ENCODE data around the gene SERPINH1. TPM values are rescaled to one million over a fixed set of nuclear protein-coding genes. Genes with fewer than 3 reads are reported as not detected.
A peak's percentile ranks its signal among the peaks of the same experiment; 100 is the strongest.

The SERPINH1 gene
- total RNA-seq, 1 experiment from 2014 or later, result 818 TPM

DNA sequence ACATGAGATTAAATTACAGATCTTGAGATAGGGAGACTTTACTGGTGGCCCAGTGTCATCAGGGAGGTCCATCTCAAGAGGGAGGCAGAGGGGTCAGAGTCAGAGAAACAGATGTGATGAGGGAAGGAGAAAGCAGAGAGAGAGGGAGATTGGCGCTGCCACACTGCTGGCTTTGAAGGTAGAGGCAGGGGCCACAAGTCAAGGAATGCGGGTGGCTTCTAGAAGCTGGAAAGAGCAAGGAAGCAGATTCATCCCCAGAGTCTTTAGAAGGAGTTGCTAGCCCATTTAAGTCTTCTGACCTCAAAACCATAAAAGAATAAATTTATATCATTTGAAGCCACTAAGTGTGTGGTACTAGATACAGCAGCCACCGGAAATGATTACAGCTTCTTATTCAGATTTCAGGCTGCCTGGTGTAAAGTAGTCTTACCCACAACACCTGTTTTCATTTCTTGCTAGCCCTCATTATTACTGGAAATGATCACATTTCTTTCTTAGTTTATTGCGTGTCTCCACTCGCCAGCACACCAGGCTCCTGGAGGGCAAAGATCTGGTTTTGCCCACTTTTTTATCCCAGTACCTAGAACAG is 12.6 kb upstream of the SERPINH1 start:
- no peak for DNase-seq (ENCODE audit: low spot score)
- in situ Hi-C loops (cut with HindIII; ENCODE audit: low sequenced_read_pairs), result no loop called here

DNA sequence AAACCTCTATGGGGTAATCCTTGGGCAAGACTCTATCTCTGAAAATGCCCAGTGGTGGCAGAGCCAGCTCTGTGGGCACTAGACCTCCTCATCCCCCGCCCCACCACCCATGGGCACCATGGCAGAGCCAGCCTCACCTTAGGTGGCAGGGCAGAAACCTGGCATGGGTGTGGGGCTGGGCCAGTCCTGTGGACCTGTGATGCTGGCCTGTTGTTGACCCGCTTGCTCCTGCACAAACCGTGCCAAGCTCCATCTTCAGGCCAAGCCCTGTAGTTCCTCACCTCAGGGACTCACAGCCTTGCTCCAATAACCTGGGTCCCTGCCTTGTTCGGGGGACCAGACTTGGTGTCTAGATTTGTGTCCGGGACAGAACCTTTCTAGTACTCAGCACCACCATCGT is 8.9 kb upstream of the SERPINH1 start:
- in situ Hi-C loops (cut with HindIII; ENCODE audit: low sequenced_read_pairs), result no loop called here
- DNase-seq (ENCODE audit: low spot score), result no peak

DNA sequence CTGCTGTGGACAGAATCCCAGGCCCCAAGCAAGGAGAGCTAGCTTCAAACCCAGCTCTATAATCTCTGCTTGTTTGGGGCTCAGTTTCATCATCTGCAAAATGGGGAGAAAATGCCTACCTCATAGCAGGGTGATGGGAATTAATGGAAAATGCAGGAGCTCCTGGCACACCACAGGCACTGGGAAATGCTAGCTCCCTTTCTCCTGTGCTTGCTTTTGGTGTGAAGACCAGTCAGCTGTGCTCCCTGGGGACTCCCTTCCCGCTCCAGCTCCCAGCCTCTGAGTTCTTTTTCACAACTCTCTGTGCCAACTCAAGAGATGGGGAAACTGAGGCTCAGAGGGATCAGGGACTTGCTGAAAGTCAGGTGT is 8.2 kb upstream of the SERPINH1 start:
- in situ Hi-C loops (cut with HindIII; ENCODE audit: low sequenced_read_pairs), result no loop called here
- DNase-seq (ENCODE audit: low spot score), result no peak

DNA sequence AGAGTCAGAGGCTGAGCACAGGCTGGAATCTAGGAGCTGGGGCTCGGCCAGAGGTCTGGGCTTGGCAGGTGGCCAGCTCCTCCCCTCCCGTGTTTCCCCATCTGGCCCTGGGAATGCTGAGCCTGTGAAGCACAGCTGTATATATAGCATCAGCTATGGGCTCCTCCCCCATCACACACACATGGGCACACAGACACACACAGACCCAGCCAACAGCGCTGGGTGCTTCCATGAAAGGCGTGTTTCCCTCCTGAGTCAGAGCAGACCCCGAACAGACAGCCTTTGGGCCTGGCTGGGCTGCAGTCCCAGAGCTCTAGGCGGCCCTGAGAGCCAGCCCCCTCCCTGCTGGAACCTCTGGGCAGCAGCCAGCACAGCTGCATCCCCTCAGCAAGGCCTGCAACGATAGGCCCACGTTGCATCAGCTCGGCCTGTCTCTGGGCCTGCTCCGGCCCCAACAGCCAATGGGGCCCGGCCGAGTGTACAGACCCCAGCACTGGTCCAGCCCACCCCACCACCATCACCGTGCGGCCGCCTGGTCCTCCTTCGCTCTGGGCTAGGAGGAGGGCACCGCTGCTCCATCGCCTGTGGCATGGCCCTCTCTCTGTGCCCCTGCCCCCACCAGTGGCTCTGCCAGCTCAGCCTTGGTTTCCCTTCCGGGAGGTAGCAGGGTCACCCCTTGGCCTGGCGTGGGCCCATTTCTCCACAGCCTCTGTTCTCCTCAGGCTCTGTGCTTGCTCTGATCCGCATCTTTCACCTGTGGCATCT is 7.6 kb upstream of the SERPINH1 start:
- DNase-seq (ENCODE audit: low spot score), result peak; percentile 53
- in situ Hi-C loops (cut with HindIII; ENCODE audit: low sequenced_read_pairs), result no loop called here

DNA sequence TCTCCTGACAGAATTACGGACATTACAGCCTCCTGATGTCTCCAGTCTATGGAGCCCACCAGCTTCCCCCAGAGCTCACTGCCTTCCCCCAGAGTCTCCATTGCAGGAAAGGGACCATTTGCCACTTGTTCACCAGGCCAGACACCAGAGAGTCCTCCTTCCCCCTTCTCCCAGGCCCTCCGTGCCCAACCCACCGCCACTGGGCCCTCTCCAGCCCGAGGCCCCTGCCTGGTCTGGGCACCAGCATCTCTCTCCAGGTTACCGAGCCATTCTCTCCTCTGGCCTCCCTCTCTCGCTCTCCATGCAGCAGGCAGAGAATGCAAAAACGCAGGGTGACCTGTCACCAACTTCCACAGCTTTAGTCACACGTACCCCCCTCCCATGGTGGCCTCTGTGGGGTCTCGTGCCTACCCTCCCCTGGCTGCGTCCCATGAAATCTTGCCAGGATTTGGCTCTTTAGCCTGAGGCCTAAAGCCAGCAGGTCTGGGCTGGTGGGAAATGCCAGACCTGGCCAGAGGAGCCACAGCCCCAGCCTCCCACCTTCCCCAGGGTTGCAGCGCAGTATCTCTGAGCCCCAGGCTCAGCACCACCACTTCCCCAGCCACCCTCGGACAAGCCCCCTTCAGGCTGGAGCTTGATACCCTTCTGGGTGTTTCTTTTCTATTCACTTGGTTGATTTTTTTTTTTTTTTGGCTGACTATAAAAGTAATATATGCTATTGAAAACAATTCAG is 6.8 kb upstream of the SERPINH1 start:
- in situ Hi-C loops (cut with HindIII; ENCODE audit: low sequenced_read_pairs), result no loop called here
- DNase-seq (ENCODE audit: low spot score), result no peak

DNA sequence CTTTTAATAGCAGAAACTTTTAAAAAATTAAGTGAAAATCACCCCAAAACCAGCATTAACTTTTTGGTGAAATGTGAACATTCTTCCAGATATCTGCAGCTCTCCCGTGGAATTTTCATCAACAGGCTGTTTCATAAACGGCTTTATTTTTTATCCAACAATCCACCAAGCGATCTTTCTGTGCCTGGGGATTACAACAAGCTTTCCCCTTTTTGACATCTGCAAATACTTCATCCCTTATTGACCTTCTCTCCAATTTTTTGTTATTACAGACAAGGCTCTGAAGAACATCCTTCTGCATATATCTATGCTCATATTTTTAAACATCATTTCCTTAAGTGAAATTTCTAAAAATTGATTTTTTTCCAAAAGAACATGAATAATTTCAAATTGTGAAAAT is 5.8 kb upstream of the SERPINH1 start:
- no peak for DNase-seq (ENCODE audit: low spot score)
- in situ Hi-C loops (cut with HindIII; ENCODE audit: low sequenced_read_pairs), result no loop called here

DNA sequence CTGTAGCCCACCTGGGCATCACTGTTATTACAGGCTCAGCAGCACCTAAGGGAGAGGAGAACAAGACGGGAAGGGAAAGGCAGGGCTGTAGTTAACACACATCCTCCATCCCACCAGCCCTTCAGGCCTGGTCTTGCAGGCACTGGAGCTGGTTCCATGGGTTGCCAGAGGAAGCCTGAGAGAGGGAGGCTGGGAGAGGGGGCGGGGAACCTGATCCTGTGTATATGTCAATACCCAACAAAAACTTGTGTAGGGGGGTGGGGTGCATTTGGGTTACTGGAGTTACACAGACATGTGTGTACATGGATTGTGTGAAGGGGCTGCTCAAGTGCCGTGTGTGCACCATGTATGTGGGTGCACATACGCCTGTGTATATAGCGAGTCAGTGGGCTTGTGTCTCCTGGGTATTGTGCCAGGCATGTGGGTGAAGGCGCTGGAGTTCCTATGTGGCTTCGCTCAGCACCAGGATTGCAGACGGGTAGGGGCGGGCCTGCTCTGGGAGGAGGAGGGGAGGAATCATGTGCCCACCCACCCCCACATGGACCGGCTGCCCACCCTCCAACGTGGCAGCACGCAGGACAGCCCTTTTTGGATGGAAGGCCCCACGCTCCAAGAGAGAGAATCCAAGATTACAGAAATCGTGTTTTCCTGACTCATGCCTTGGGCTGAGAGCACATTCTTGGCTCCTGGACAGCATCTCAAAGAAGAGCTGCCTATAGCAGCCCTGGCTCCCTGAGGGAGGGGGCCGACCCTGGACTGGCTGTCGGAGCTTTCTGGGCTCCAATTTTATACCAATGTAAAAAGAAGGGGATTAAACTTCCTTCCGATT is 4.2 kb upstream of the SERPINH1 start:
- in situ Hi-C loops (cut with HindIII; ENCODE audit: low sequenced_read_pairs), result no loop called here
- DNase-seq (ENCODE audit: low spot score), result no peak

DNA sequence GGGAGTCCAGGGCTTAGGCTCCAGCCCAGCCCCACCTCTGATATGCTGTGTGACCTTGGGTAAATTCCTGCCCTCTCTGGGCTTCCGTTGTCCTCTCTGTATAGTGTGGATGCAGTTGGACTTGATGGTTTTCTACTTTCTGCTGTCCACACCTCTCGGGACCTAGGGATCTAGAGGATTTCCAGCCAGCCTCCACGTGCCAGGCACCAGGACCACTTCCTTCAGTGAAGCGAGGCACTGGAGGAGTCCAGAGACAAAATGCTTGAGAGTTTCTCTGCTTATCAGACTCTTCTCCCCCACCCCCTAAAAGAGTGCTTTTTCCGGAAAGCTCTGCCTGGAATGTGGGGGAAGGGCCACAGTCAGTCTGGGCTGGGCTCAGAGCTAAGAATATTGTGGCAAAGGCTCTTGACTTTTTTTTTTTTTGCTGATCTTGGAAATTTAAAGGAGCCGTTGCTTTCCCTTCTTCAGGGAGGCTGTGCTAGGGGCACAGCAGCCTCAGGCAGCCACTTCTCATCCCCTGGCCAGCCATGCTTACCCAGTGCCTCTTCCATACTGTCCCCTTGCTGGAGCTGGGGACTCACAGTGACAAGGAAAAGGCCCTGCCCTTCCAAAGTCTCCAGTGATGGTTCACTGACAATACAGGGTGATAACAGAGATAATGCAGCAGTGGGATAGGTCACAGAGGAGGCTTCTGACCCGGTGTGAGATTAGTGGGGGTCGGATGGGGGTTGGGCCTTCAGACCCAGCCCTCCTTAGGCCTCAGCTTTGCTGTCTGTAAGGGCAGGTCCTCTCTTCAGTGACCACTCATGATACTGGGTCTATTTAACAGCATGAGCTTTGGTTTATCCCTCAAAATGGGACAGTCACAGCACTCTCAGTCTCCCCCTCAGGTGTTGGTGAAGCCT is 2.9 kb upstream of the SERPINH1 start:
- in situ Hi-C loops (cut with HindIII; ENCODE audit: low sequenced_read_pairs), result no loop called here
- DNase-seq (ENCODE audit: low spot score), result peak; percentile 46

DNA sequence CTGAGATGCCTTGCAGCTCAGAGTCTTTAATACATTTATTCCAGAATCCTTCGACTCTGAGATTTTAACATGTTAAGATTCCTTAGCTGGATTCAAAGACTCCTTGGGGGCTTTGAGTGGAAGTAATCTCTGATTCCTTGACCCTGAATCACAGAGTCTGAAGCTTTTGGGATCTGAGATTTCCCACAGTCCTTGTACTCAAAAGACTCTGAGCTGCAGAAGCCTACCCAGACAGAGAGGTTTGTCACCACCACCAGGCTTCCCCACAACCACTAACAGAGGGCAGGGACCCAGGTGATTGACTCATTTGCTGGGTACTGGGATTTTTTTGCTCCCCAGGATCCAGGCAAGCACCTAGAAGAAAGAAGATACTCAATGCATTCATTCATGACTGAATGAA is 1.4 kb upstream of the SERPINH1 start:
- DNase-seq (ENCODE audit: low spot score), result no peak
- in situ Hi-C loops (cut with HindIII; ENCODE audit: low sequenced_read_pairs), result no loop called here

DNA sequence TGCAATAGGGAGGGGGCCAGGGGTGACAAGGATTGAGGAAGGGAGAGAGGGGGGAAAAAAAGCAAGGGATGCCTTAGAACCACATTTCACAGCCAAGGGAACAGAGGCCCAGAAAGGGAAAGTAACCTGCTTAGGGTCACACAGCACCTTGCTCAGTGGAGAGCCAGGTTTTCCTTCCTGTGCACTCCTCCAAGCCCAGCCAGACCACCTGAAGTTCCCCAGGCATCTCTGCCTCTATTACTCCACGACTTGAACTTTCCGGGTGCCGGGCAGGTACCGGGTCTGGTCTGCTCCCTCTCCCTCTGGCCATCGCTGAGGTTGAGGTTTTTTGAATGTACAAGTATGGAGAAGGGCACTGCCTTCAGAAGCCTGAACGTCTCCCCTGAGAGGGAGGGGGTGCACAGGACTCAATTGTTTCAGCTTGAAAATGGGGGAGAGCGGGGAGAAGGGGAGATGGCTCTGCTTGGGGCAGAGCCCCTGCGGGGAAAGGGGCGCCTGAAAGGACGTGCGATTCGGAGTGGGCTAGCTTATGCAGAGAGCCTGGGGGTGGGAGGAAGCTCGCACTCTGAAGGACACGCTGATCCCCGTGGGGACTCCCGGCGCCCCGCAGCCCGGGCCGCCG is 516 bp upstream of the SERPINH1 start:
- in situ Hi-C loops (cut with HindIII; ENCODE audit: low sequenced_read_pairs), result no loop called here
- no peak for DNase-seq (ENCODE audit: low spot score)

DNA sequence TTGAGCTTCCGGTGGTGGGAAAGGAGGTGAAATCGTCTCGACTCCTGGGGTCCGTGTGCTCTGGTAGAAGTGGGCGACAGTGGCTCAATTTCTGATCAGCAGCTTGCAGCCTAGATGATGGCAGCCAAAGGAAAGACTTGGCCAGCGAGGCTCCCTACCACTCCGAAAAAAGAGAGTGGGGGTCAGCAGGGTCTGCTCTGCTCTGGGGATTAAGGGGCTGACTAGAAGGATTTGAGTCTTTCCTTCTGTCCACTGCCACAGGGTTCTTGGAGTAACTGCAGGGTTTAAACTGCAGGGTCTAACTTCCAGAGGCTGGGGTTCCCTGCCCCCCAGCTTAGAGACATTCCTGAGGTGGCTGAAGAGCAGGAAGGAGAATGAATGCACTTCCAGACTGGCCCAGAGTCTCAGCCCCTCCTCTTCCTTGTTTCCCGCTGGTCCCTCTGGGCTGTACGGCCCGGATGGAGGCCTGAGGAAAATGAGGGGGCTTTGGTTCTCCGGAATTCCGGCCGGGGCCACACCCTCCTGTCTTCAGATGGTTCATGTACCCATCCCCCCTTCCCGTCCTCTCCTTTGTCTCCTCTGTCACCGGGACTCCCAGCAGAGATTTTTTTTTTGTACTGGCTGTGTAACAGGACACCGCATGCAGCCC is 907 bp downstream of the SERPINH1 start:
- no peak for DNase-seq (ENCODE audit: low spot score)
- in situ Hi-C loops (cut with HindIII; ENCODE audit: low sequenced_read_pairs), result no loop called here

DNA sequence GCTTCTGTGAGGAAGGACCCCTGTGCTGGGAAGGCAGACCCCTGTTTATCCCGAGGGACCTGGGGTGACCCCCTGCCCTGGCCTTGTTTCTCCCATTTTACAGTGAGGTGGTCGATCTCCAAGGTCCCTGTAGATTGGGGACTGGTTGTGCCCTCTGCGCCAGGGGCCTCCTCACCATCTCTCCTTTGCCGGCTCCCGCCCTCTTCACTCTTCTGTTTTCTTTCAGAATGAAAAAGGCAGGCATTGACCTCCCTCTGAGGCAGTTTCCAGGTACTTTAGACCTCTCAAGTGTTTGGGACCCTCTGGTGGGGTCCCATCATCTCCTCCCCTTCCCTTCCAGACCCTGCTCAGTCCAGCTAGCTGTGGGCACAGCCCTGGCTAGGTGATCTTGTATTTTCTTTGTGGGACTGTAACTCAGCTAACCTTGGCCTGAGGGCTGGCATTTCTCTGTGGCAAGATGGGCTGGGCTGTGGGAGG is 1.5 kb downstream of the SERPINH1 start:
- in situ Hi-C loops (cut with HindIII; ENCODE audit: low sequenced_read_pairs), result no loop called here
- no peak for DNase-seq (ENCODE audit: low spot score)

DNA sequence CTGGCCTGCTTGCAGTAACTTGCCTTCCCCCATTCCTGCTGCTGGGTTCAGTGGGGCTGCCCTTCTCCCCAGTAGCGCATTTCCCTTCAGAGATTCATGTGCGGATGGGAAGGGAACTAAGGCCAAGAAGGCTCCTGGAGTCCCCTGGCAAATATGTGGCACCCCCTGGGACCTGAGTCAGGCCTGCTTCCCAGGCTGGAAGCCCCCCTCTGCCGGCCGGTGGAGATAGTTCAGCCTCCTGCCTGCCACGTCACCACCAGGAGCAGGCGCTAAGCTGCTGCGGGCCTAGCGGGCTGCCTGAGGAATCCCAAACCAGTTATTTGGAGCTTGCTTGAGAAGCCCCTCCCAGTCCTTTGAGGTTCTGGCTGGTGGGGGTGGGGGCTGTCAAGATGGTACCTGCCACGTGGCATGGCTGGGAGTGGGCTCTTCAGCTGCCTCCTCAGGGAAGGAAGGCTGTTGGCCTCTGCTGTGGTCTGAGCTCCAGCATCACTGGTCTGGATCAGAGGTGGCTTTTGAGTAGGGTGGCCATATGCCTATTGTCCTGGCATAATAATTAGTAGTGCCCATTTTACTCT is 2.0 kb downstream of the SERPINH1 start:
- in situ Hi-C loops (cut with HindIII; ENCODE audit: low sequenced_read_pairs), result no loop called here

DNA sequence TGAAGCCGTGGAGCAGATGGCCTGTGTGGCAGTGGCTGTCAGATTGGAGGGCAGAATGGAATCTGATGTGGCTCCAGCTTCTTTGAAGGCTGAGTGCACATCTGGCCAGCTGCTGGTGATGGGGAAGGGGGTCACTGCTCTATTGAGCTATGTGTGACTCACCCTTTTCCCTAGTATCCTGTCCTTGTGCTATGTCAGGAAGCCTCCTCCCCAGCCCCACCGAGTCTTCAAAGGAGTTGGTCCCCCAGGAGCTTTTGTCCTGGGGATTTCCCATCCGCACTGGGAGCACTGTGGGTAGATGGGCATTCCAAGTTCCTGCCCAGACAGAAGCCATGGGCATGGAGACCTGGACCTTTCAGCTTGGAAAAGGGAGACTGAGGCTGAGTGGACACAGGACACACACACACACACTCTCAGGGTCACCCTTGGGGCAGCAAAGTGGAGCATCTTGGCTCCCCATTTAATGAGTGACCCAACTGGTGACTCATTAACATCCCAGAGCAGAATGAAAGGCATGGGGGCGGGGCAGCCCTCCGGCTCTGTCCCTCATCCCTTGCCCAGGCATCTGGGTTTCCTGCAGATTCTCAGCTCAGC is 3.3 kb downstream of the SERPINH1 start:
- no peak for DNase-seq (ENCODE audit: low spot score)

More for the DNA sequence above, 2.0 kb downstream of the SERPINH1 start:
- DNase-seq (ENCODE audit: low spot score), result no peak

DNA sequence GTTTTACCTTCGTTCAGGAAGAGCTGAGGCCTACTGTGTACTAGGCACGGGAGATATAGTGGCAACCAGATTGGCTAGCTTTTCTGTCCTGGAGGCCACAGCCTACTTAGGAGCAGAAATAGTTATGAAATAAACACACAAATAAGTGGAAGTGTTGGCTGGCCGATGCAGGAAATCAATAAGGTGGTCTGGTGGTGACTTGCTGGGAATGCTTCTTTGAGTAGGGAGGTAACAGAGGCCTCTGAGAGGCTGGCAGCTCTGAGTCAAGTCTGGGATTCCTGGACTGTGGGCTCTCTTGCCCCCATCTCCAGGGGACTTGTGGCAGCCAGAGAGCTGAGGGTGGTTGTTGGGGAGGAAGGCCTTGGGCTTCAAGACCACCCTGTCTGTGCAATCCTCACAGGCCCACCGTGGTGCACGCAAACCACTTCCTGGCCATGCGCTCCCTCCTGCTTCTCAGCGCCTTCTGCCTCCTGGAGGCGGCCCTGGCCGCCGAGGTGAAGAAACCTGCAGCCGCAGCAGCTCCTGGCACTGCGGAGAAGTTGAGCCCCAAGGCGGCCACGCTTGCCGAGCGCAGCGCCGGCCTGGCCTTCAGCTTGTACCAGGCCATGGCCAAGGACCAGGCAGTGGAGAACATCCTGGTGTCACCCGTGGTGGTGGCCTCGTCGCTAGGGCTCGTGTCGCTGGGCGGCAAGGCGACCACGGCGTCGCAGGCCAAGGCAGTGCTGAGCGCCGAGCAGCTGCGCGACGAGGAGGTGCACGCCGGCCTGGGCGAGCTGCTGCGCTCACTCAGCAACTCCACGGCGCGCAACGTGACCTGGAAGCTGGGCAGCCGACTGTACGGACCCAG is 4.1 kb downstream of the SERPINH1 start:
- no peak for DNase-seq (ENCODE audit: low spot score)
- in situ Hi-C loops (cut with HindIII; ENCODE audit: low sequenced_read_pairs), result no loop called here

More for the DNA sequence above, 3.3 kb downstream of the SERPINH1 start:
- in situ Hi-C loops (cut with HindIII; ENCODE audit: low sequenced_read_pairs), result no loop called here

DNA sequence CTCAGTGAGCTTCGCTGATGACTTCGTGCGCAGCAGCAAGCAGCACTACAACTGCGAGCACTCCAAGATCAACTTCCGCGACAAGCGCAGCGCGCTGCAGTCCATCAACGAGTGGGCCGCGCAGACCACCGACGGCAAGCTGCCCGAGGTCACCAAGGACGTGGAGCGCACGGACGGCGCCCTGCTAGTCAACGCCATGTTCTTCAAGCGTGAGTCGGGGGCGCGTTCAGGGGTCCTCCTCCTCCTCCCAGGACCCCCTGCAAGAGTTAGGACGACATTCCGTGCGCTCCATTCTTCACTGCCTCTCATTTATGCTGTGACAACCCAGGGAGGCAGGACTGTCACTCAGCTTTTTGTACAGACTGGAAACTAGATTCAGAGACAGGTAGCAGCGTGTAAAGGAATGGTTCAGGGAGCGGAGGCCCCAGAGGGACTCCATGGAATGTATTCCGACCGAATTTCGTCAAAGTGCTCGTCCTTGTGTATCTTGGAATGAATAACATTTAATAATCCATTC is 4.8 kb downstream of the SERPINH1 start:
- no peak for DNase-seq (ENCODE audit: low spot score)
- in situ Hi-C loops (cut with HindIII; ENCODE audit: low sequenced_read_pairs), result no loop called here

Data from G401 (cell line).